NB4 (cell line): ENCODE data around the gene EIF3J.

Experiments used
- CTCF ChIP-seq: IDR thresholded peaks from one replicate; pipeline ENCODE4 v1.5.1; 2012; ENCODE audit warnings: low read depth, low read length
- MAX ChIP-seq: IDR thresholded peaks from 2 replicates; pipeline ENCODE4 v1.6.1; 2011; ENCODE audit warnings: low read depth, low read length
- POLR2A ChIP-seq: IDR thresholded peaks from 2 replicates; pipeline ENCODE4 v1.6.1; 2011; ENCODE audit warnings: mild to moderate bottlenecking; ENCODE audit not compliant: insufficient read length; ENCODE audit errors: extremely low read depth

GRCh38 chr15:44570361-44570760, 33.4 kb downstream of the EIF3J start:
- TF ChIP-seq POLR2A (no peak), CTCF (no peak), MAX (no peak)
